Gastroesophageal sphincter (tissue), 3 donors: ENCODE results near the gene PGA3.

Experiments used
- POLR2AphosphoS5 ChIP-seq: sonication (generic); formaldehyde crosslinking; IDR thresholded peaks from one replicate; pipeline ENCODE4 v1.6.1; 2017; ENCODE audit warnings: antibody characterized with exemption
- TF ChIP-seq, protein P1 (sequence below), 4 experiments: fragments of 200-600 bp in 2 of 4; fragments of 450-650 bp in 2 of 4; sonication (generic) in 1 of 4; IDR thresholded peaks; one replicate each; pipeline ENCODE4 v1.5.1; 2017 to 2019; ENCODE audit warnings: antibody characterized with exemption in 4 of 4, mild to moderate bottlenecking in 2 of 4, moderate library complexity in 2 of 4

DNA sequence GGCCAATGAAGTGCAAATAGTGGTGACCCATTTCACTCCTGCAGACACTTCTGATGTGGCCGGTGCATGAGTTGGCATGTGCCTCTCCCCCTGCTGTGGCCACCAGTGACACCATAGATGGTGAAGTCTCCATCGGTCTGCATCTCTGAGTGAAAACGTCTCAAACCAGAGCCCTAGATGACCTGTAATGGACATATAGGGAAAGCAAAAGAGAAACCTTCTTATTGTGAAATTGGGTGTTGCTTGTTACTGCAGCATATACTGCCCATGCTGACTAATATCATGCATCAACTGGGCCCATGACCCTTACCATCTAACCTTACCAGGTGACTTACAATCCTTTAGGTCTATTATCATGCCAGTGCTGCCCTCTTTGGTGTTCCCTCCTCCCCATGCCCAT is 30.4 kb upstream of the PGA3 start:
- TF ChIP-seq, protein P1, sequence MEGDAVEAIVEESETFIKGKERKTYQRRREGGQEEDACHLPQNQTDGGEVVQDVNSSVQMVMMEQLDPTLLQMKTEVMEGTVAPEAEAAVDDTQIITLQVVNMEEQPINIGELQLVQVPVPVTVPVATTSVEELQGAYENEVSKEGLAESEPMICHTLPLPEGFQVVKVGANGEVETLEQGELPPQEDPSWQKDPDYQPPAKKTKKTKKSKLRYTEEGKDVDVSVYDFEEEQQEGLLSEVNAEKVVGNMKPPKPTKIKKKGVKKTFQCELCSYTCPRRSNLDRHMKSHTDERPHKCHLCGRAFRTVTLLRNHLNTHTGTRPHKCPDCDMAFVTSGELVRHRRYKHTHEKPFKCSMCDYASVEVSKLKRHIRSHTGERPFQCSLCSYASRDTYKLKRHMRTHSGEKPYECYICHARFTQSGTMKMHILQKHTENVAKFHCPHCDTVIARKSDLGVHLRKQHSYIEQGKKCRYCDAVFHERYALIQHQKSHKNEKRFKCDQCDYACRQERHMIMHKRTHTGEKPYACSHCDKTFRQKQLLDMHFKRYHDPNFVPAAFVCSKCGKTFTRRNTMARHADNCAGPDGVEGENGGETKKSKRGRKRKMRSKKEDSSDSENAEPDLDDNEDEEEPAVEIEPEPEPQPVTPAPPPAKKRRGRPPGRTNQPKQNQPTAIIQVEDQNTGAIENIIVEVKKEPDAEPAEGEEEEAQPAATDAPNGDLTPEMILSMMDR (IDR thresholded peaks at IDR 0.05), result no peak
- TF ChIP-seq POLR2AphosphoS5, result no peak
